ENCODE data around the gene GPX7. TPM values are rescaled to one million over a fixed set of nuclear protein-coding genes. Genes with fewer than 3 reads are reported as not detected.

The GPX7 gene
- polyA plus RNA-seq, 1 donor from 2014 or later, result 1.3 TPM

DNA sequence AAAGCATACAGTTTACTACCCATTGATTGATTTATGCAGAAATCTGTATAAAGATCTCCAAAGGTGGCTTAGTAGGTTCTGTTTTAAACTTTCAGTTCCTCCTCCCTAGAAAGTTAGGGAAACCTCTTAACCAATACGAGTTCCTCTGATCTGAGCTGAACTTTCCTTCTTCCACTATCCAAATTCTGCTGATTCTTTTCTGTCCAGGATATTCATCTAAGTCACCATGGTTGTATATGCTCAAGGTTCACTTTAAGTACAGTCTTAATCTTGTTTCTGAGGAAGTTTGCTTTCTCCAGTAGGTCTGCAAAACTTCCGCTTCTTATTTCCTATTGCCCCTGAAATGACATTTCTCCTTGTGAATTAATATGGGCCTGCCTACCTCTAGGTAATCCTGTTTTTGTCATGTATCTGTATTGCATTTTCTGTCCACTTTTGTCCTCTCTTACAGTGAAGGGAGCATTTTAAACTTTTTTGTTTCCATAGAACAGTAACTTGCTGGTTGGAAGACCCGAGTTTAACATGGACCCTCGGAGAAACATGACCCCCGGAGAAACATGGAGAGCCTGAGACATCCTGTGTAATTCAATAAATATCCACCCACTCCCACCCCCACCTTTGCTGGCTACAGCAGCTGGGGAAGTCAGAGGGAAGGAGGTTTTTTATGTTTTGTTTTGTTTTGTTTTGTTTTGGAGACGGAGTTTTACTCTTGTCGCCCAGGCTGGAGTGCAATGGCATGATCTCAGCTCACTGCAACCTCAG, 32.5 kb upstream of the GPX7 start:
- Histone ChIP-seq H3K36me3 (ENCODE audit: insufficient read depth, low read length) (no peaks in the 10 kb centered on the region), H3F3A (ENCODE audit: insufficient read depth, low read length, poor library complexity, severe bottlenecking) (no peaks in the 10 kb centered on the region), H3K9ac (ENCODE audit: low read length) (no peak overlapping the region), H4K20me1 (ENCODE audit: insufficient read depth) (no peaks in the 10 kb centered on the region), H3K27me3 (ENCODE audit: insufficient read depth, low read depth, low read length) (no peaks in the 10 kb centered on the region), H3K9me3 (ENCODE audit: low read length) (no peaks in the 10 kb centered on the region), H2AFZ (ENCODE audit: low read depth, low read length) (no peak overlapping the region), H3K79me2 (replicated peaks; ENCODE audit: insufficient read depth, low read length) (no peaks in the 10 kb centered on the region), H3K4me3 (ENCODE audit: low read length) (no peak overlapping the region), H3K4me2 (ENCODE audit: low read length) (no peak overlapping the region), H3K9me2 (ENCODE audit: insufficient read depth, low read length) (no peaks in the 10 kb centered on the region), H3K27ac (ENCODE audit: low read length) (no peak overlapping the region)
- TF ChIP-seq, protein P1, sequence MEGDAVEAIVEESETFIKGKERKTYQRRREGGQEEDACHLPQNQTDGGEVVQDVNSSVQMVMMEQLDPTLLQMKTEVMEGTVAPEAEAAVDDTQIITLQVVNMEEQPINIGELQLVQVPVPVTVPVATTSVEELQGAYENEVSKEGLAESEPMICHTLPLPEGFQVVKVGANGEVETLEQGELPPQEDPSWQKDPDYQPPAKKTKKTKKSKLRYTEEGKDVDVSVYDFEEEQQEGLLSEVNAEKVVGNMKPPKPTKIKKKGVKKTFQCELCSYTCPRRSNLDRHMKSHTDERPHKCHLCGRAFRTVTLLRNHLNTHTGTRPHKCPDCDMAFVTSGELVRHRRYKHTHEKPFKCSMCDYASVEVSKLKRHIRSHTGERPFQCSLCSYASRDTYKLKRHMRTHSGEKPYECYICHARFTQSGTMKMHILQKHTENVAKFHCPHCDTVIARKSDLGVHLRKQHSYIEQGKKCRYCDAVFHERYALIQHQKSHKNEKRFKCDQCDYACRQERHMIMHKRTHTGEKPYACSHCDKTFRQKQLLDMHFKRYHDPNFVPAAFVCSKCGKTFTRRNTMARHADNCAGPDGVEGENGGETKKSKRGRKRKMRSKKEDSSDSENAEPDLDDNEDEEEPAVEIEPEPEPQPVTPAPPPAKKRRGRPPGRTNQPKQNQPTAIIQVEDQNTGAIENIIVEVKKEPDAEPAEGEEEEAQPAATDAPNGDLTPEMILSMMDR (IDR thresholded peaks at IDR 0.05; ENCODE audit: poor library complexity, severe bottlenecking), result no peak
- TF ChIP-seq EZH2 (IDR thresholded peaks at IDR 0.05; ENCODE audit: borderline replicate concordance, insufficient read depth, low read length, poor library complexity, severe bottlenecking) (no peak), TAF1 (IDR thresholded peaks at IDR 0.05; ENCODE audit: low read depth) (no peak), RAD21 (conservative IDR thresholded peaks at IDR 0.05) (no peak)
- TF ChIP-seq, protein P2, sequence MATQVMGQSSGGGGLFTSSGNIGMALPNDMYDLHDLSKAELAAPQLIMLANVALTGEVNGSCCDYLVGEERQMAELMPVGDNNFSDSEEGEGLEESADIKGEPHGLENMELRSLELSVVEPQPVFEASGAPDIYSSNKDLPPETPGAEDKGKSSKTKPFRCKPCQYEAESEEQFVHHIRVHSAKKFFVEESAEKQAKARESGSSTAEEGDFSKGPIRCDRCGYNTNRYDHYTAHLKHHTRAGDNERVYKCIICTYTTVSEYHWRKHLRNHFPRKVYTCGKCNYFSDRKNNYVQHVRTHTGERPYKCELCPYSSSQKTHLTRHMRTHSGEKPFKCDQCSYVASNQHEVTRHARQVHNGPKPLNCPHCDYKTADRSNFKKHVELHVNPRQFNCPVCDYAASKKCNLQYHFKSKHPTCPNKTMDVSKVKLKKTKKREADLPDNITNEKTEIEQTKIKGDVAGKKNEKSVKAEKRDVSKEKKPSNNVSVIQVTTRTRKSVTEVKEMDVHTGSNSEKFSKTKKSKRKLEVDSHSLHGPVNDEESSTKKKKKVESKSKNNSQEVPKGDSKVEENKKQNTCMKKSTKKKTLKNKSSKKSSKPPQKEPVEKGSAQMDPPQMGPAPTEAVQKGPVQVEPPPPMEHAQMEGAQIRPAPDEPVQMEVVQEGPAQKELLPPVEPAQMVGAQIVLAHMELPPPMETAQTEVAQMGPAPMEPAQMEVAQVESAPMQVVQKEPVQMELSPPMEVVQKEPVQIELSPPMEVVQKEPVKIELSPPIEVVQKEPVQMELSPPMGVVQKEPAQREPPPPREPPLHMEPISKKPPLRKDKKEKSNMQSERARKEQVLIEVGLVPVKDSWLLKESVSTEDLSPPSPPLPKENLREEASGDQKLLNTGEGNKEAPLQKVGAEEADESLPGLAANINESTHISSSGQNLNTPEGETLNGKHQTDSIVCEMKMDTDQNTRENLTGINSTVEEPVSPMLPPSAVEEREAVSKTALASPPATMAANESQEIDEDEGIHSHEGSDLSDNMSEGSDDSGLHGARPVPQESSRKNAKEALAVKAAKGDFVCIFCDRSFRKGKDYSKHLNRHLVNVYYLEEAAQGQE (IDR thresholded peaks at IDR 0.05; ENCODE audit: borderline replicate concordance), result no peak

DNA sequence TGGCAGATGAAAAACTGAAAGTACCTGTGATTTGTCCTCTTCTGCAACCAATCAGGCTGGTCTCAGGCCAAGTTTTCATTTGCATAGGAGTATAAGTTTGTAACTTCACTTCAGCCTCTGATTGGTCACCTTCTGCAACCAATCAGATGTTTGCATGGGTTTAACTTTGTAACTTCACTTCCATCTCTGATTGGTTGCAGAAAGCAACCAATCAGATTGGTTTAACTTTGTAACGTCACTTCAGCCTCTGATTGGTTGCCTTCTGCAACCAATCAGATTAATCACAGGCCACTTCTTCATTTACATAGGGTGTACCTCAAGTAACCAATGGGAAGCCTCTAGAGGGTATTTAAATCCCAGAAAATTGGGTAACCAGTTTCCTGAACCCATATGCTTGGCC, 30.4 kb upstream of the GPX7 start:
- no peaks in the 10 kb centered on the region for H3K79me2 ChIP-seq (replicated peaks; ENCODE audit: insufficient read depth, low read length)
- no peaks in the 10 kb centered on the region for H3F3A ChIP-seq (ENCODE audit: insufficient read depth, low read length, poor library complexity, severe bottlenecking)
- H2AFZ ChIP-seq (ENCODE audit: low read depth, low read length), result no peak overlapping the region
- H3K9me3 ChIP-seq (ENCODE audit: low read length), result no peaks in the 10 kb centered on the region
- H3K9me2 ChIP-seq (ENCODE audit: insufficient read depth, low read length), result no peaks in the 10 kb centered on the region
- no peak overlapping the region for H3K27ac ChIP-seq (ENCODE audit: low read length)
- no peak overlapping the region for H3K9ac ChIP-seq (ENCODE audit: low read length)
- H3K4me2 ChIP-seq (ENCODE audit: low read length), result no peak overlapping the region
- H3K27me3 ChIP-seq (ENCODE audit: insufficient read depth, low read depth, low read length), result no peaks in the 10 kb centered on the region
- TF ChIP-seq POLR2AphosphoS5 (IDR thresholded peaks at IDR 0.05) (no peak), EZH2 (IDR thresholded peaks at IDR 0.05; ENCODE audit: borderline replicate concordance, insufficient read depth, low read length, poor library complexity, severe bottlenecking) (no peak), TAF1 (IDR thresholded peaks at IDR 0.05; ENCODE audit: low read depth) (no peak)
- TF ChIP-seq, protein P2 (IDR thresholded peaks at IDR 0.05; ENCODE audit: borderline replicate concordance), result no peak
- TF ChIP-seq, protein P1 (IDR thresholded peaks at IDR 0.05; ENCODE audit: poor library complexity, severe bottlenecking), result no peak
- H3K4me3 ChIP-seq (ENCODE audit: low read length), result no peak overlapping the region
- H3K36me3 ChIP-seq (ENCODE audit: insufficient read depth, low read length), result no peaks in the 10 kb centered on the region
- H4K20me1 ChIP-seq (ENCODE audit: insufficient read depth), result no peaks in the 10 kb centered on the region

All from neural cell (in vitro differentiated cells).